Ishikawa (cell line): ENCODE measurements around the gene IPCEF1.

Experiments
- CEBPB ChIP-seq: IDR thresholded peaks from 2 replicates; pipeline ENCODE4 v1.6.1; 2012
- CREB1 ChIP-seq: IDR thresholded peaks from 2 replicates; pipeline ENCODE4 v1.6.1; 2012; ENCODE audit warnings: low read depth
- EGR1 ChIP-seq: IDR thresholded peaks from 2 replicates; pipeline ENCODE4 v1.6.1; 2012
- EP300 ChIP-seq: IDR thresholded peaks from 2 replicates; pipeline ENCODE4 v1.6.1; 2012; ENCODE audit warnings: borderline replicate concordance
- FOXM1 ChIP-seq: IDR thresholded peaks from 2 replicates; pipeline ENCODE4 v1.6.1; 2012; ENCODE audit warnings: low read depth, borderline replicate concordance
- MAX ChIP-seq: IDR thresholded peaks from 2 replicates; pipeline ENCODE4 v1.6.1; 2012
- NFIC ChIP-seq: IDR thresholded peaks from 2 replicates; pipeline ENCODE4 v1.6.1; 2012
- RAD21 ChIP-seq: IDR thresholded peaks from 2 replicates; pipeline ENCODE4 v1.6.1; 2012; ENCODE audit warnings: low read depth
- REST ChIP-seq: IDR thresholded peaks from 2 replicates; pipeline ENCODE4 v1.6.1; 2012; ENCODE audit warnings: low read depth, mild to moderate bottlenecking
- TAF1 ChIP-seq: IDR thresholded peaks from 2 replicates; pipeline ENCODE4 v1.6.1; 2012; ENCODE audit warnings: low read depth, mild to moderate bottlenecking
- TCF12 ChIP-seq: IDR thresholded peaks from 2 replicates; pipeline ENCODE4 v1.6.1; 2012; ENCODE audit warnings: low read depth
- TEAD4 ChIP-seq: IDR thresholded peaks from 2 replicates; pipeline ENCODE4 v1.6.1; 2012
- YY1 ChIP-seq: IDR thresholded peaks from 2 replicates; pipeline ENCODE4 v1.6.1; 2012; ENCODE audit warnings: low read depth
- ZBTB7A ChIP-seq: IDR thresholded peaks from 2 replicates; pipeline ENCODE4 v1.6.1; 2012; ENCODE audit warnings: low read depth
- TF ChIP-seq, protein P1 (sequence below): IDR thresholded peaks from 2 replicates; pipeline ENCODE4 v1.6.1; 2012

IPCEF1 gene

GRCh38 chr6:154113392-154113791 lies 243.2 kb downstream of the IPCEF1 start:
- no peak for TF ChIP-seq EP300
- TF ChIP-seq MAX: no peak
- no peak for TF ChIP-seq TCF12
- no peak for TF ChIP-seq CEBPB
- TF ChIP-seq TAF1: no peak
- no peak for TF ChIP-seq TEAD4
- TF ChIP-seq EGR1: no peak
- no peak for TF ChIP-seq REST
- no peak for TF ChIP-seq FOXM1
- TF ChIP-seq CREB1: no peak
- TF ChIP-seq NFIC: no peak
- TF ChIP-seq RAD21: no peak

GRCh38 chr6:154112181-154112809 lies 244.3 kb downstream of the IPCEF1 start:
- TF ChIP-seq ZBTB7A (no peak), REST (no peak), EGR1 (no peak), RAD21 (no peak), CEBPB (no peak), YY1 (no peak), TEAD4 (no peak), TAF1 (no peak), MAX (no peak), FOXM1 (no peak), CREB1 (no peak), EP300 (no peak), NFIC (no peak)
- TF ChIP-seq, protein P1, sequence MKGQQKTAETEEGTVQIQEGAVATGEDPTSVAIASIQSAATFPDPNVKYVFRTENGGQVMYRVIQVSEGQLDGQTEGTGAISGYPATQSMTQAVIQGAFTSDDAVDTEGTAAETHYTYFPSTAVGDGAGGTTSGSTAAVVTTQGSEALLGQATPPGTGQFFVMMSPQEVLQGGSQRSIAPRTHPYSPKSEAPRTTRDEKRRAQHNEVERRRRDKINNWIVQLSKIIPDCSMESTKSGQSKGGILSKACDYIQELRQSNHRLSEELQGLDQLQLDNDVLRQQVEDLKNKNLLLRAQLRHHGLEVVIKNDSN: no peak

- TF ChIP-seq RAD21 (no peak), EP300 (no peak), EGR1 (no peak), ZBTB7A (no peak), TEAD4 (no peak), TCF12 (no peak), TAF1 (no peak), FOXM1 (no peak)
- TF ChIP-seq, protein P1: no peak
Observed at GRCh38 chr6:154111025-154111424, 245.6 kb downstream of the IPCEF1 start.

DNA sequence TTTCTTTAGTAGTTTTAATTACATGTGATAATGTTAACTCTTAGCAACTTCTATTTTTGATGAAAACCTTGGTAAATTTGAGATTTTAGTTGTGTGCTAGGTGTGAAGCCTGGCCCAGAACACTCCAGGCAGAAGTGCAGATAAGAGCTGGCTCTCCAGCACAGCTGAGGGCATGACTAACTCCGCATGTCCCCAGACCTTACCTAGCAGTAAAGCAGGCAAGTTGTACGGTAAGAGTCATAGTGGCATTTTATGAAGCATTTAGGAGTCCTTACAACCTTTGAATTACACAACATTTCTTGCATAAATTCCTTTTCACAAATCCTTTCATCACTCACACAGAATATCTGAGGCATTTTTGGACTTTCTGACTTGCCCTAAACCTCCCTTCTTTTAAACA lies 250.4 kb downstream of the IPCEF1 start:
- TF ChIP-seq TCF12 (no peak), EGR1 (no peak), CREB1 (no peak), MAX (no peak), TAF1 (no peak), REST (no peak), ZBTB7A (no peak), YY1 (no peak), RAD21 (no peak), EP300 (no peak), FOXM1 (no peak), CEBPB (no peak), NFIC (no peak), TEAD4 (no peak)
- TF ChIP-seq, protein P1: no peak
